Mesendoderm (in vitro differentiated cells): ENCODE results near the gene NUDT3.

Experiments
- DNase-seq: peaks from one replicate; pipeline ENCODE4 v3.0.0; 2013
- H2AK5ac ChIP-seq: 2 replicates; pipeline ENCODE4 v1.6.1; 2013; ENCODE audit warnings: low read length, inconsistent platforms
- H2BK120ac ChIP-seq: 2 replicates; pipeline ENCODE4 v1.6.1; 2013; ENCODE audit warnings: low read depth, mild to moderate bottlenecking, low read length, moderate library complexity, mixed read lengths
- H2BK15ac ChIP-seq: replicated peaks from 2 replicates; pipeline ENCODE4 v1.6.1; 2013; ENCODE audit warnings: low read depth, mild to moderate bottlenecking, moderate library complexity
- H2BK5ac ChIP-seq: 2 replicates; pipeline ENCODE4 v1.6.1; 2013; ENCODE audit warnings: low read length, inconsistent platforms
- H3K18ac ChIP-seq: 2 replicates; pipeline ENCODE4 v1.6.1; 2013; ENCODE audit warnings: mild to moderate bottlenecking, low read length, mixed read lengths
- H3K23ac ChIP-seq: one replicate; pipeline ENCODE4 v1.6.1; 2013; ENCODE audit warnings: low read length
- H3K27ac ChIP-seq: 2 replicates; pipeline ENCODE4 v1.5.1; 2013; ENCODE audit warnings: low read depth, mild to moderate bottlenecking, inconsistent platforms, low read length, moderate library complexity
- H3K27me3 ChIP-seq: 2 replicates; pipeline ENCODE4 v1.6.1; 2013; ENCODE audit warnings: low read length, control low read depth, mild to moderate bottlenecking, inconsistent platforms; ENCODE audit not compliant: insufficient read depth, poor library complexity
- H3K36me3 ChIP-seq: 2 replicates; pipeline ENCODE4 v1.6.1; 2013; ENCODE audit warnings: low read length, inconsistent platforms; ENCODE audit not compliant: control insufficient read depth, insufficient read depth
- H3K4ac ChIP-seq: one replicate; pipeline ENCODE4 v1.6.1; 2013; ENCODE audit warnings: low read depth, mild to moderate bottlenecking, low read length, moderate library complexity
- H3K4me1 ChIP-seq: 2 replicates; pipeline ENCODE4 v1.6.1; 2013; ENCODE audit warnings: low read depth, low read length, inconsistent platforms; ENCODE audit not compliant: control insufficient read depth
- H3K4me2 ChIP-seq: 2 replicates; pipeline ENCODE4 v1.6.1; 2013; ENCODE audit warnings: low read length
- H3K4me3 ChIP-seq: 2 replicates; pipeline ENCODE4 v1.5.1; 2013; ENCODE audit warnings: mild to moderate bottlenecking, low read length
- H3K56ac ChIP-seq: one replicate; pipeline ENCODE4 v1.6.1; 2013; ENCODE audit warnings: low read length
- H3K79me1 ChIP-seq: 2 replicates; pipeline ENCODE4 v1.6.1; 2013; ENCODE audit warnings: low read length, inconsistent platforms
- H3K79me2 ChIP-seq: 2 replicates; pipeline ENCODE4 v1.6.1; 2013; ENCODE audit warnings: mild to moderate bottlenecking, low read length; ENCODE audit not compliant: control insufficient read depth, insufficient read depth
- H3K9ac ChIP-seq: 2 replicates; pipeline ENCODE4 v1.6.1; 2013; ENCODE audit warnings: low read length, inconsistent platforms
- H4K5ac ChIP-seq: one replicate; pipeline ENCODE4 v1.6.1; 2013; ENCODE audit warnings: low read length
- H4K8ac ChIP-seq: one replicate; pipeline ENCODE4 v1.6.1; 2013; ENCODE audit warnings: low read depth, mild to moderate bottlenecking, control low read depth, low read length, moderate library complexity
- WGBS: extraction: QIAGEN DNeasy Blood & Tissue Kit; methylation state at CpG from one replicate; pipeline ENCODE4 v1.1.7; 2013; ENCODE audit warnings: low lambda C conversion rate, missing lambda C conversion rate; ENCODE audit not compliant: insufficient coverage; ENCODE audit errors: extremely low coverage; 5-methylcytosine and 5-hydroxymethylcytosine counted together

The NUDT3 gene

GRCh38 chr6:34436803-34437643 is 44.6 kb upstream of the NUDT3 start:
- no peak overlapping the region for H2AK5ac ChIP-seq
- H3K56ac ChIP-seq = no peak overlapping the region
- H3K27ac ChIP-seq = no peak overlapping the region
- H2BK5ac ChIP-seq = no peak overlapping the region
- H3K23ac ChIP-seq = no peak overlapping the region
- no peaks in the 10 kb centered on the region for H3K4me1 ChIP-seq
- no peak overlapping the region for H4K5ac ChIP-seq
- no peak for DNase-seq
- H3K27me3 ChIP-seq = no peaks in the 10 kb centered on the region
- H2BK15ac ChIP-seq = no peak overlapping the region
- no peaks in the 10 kb centered on the region for H3K79me2 ChIP-seq
- no peak overlapping the region for H3K9ac ChIP-seq
- H3K36me3 ChIP-seq = no peaks in the 10 kb centered on the region
- WGBS = no CpG with 5 or more reads among the region's 38 CpGs
- H3K4me3 ChIP-seq = no peak overlapping the region
- H4K8ac ChIP-seq = no peak overlapping the region
- H2BK120ac ChIP-seq = no peak overlapping the region
- H3K4me2 ChIP-seq = no peak overlapping the region
- no peaks in the 10 kb centered on the region for H3K79me1 ChIP-seq
- no peak overlapping the region for H3K18ac ChIP-seq
- H3K4ac ChIP-seq = no peak overlapping the region

DNA sequence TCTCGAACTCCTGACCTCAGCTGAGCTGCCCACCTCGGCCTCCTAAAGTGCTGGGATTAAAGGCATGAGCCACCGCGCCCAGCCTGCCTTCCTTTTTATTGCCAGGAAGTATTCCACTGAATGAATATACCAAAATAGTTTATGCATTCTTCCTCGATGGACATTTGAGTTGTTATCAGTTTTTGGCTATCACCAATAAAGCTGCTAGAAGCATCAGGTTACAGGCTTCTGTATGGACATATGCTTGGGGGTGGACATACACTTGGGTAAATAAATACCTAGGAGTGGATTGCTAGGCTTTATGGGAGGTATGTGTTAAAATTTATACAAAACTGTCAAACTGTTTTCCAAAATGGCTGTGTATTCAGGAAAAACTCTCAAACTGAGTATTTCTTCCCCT is 43.4 kb upstream of the NUDT3 start:
- Histone ChIP-seq H3K36me3 (no peaks in the 10 kb centered on the region), H3K9ac (no peak overlapping the region), H3K4me1 (no peaks in the 10 kb centered on the region), H3K79me2 (no peaks in the 10 kb centered on the region), H2BK5ac (no peak overlapping the region), H3K56ac (no peak overlapping the region), H3K23ac (no peak overlapping the region), H3K4me3 (no peak overlapping the region), H3K27me3 (no peaks in the 10 kb centered on the region), H3K4me2 (no peak overlapping the region), H3K79me1 (no peaks in the 10 kb centered on the region), H3K27ac (no peak overlapping the region), H4K5ac (no peak overlapping the region), H4K8ac (no peak overlapping the region), H2AK5ac (no peak overlapping the region), H3K18ac (no peak overlapping the region), H2BK120ac (no peak overlapping the region), H2BK15ac (no peak overlapping the region), H3K4ac (no peak overlapping the region)
- DNase-seq = no peak
- no CpG with 5 or more reads among the region's 5 CpGs for WGBS

DNA sequence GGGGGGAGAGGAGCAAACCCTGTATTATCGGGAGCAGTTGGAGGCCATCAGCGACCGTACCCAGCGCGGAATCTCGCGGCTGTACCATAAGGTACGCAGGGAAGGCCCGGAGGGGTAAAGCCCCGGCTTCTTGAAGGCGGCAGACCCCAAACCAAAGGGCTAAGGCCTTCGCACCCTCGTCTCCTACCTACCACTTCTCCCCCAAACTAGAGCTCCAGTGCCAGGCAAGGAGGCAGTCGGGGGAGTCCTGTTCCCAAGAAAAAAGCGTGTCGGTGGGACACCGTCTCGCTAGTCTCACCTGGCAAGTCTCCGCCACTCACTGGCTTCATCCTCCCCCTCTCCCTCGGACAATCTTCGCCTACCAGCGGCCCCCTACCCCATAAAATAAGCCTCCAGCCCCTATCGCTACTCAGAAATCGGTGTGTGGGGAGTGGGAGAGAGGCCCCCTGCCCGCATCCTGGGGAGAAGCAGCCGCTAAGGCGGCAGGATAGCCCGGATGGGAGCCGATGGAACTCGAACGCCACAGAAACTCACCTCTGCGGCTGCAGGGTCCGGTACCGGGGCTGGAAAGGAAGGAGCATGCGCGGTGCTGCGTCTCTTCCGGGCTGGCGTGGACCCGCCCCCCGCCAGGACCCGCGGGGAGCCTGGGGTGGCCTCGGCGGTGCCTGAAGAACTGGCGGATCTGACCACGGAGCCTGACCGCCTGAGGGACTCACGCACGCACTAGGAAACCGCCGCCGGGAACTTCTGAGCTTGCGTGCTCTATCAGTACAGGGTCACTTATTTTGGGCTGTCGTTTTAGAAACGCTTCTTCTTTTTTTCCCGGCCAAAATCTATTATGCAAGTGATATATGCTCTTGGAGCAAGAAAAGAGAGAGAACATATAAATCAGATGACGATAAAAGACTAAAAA is 33.3 kb upstream of the NUDT3 start, which contains the start of gene RPS10:
Gene RPS10, minus strand, starts transcription at position 572 of the 913 bp plus-strand sequence. CDS start 848 bp downstream, outside the sequence.
- DNase-seq = peak; percentile 94
- no CpG with 5 or more reads among the region's 58 CpGs for WGBS

GRCh38 chr6:34425132-34425497 is 32.6 kb upstream of the NUDT3 start:
- peak overlapping the region; percentile 97 for H3K4me2 ChIP-seq

More for the DNA sequence above, 33.3 kb upstream of the NUDT3 start, which contains the start of gene RPS10:
- Histone ChIP-seq H2BK15ac (no peak within 1 kb of the TSS), H3K56ac (peak within 1 kb of the TSS; percentile 98), H3K79me2 (peaks cover 32% of the 10 kb centered on the region), H4K8ac (no peak within 1 kb of the TSS), H3K23ac (peak within 1 kb of the TSS; percentile 85), H3K27ac (peak within 1 kb of the TSS; percentile 70), H3K4ac (peak within 1 kb of the TSS; percentile 75), H3K79me1 (peaks cover 14% of the 10 kb centered on the region), H3K4me2 (peak within 1 kb of the TSS; percentile 97), H3K18ac (peak within 1 kb of the TSS; percentile 91), H3K4me3 (peak within 1 kb of the TSS; percentile 92), H3K36me3 (peaks cover 25% of the 10 kb centered on the region), H2BK5ac (peak within 1 kb of the TSS; percentile 91), H3K9ac (peak within 1 kb of the TSS; percentile 100), H2BK120ac (no peak within 1 kb of the TSS), H2AK5ac (peak within 1 kb of the TSS; percentile 98), H3K4me1 (peaks cover 4% of the 10 kb centered on the region), H4K5ac (no peak within 1 kb of the TSS), H3K27me3 (no peaks in the 10 kb centered on the region)

GRCh38 chr6:34424200-34425131 is 32.0 kb upstream of the NUDT3 start:
- H4K8ac ChIP-seq = no peak overlapping the region
- WGBS = no CpG with 5 or more reads among the region's 19 CpGs
- H3K4me1 ChIP-seq = peaks cover 4% of the 10 kb centered on the region
- no peak overlapping the region for H2BK15ac ChIP-seq
- peak overlapping the region; percentile 97 for H3K4me2 ChIP-seq
- no peak overlapping the region for H2AK5ac ChIP-seq
- H3K4me3 ChIP-seq = peak overlapping the region; percentile 92
- no peaks in the 10 kb centered on the region for H3K27me3 ChIP-seq
- peak overlapping the region; percentile 100 for H3K9ac ChIP-seq
- peaks cover 32% of the 10 kb centered on the region for H3K79me2 ChIP-seq
- no peak overlapping the region for H4K5ac ChIP-seq
- peak overlapping the region; percentile 85 for H3K23ac ChIP-seq
- H3K4ac ChIP-seq = no peak overlapping the region
- H3K27ac ChIP-seq = no peak overlapping the region
- H3K56ac ChIP-seq = peak overlapping the region; percentile 98
- H2BK120ac ChIP-seq = no peak overlapping the region
- DNase-seq = peak; percentile 58
- H3K18ac ChIP-seq = no peak overlapping the region
- no peak overlapping the region for H2BK5ac ChIP-seq
- H3K36me3 ChIP-seq = peaks cover 28% of the 10 kb centered on the region
- peaks cover 16% of the 10 kb centered on the region for H3K79me1 ChIP-seq

More at GRCh38 chr6:34425132-34425497, 32.6 kb upstream of the NUDT3 start:
- Histone ChIP-seq H3K56ac (peak overlapping the region; percentile 98), H3K79me1 (peaks cover 15% of the 10 kb centered on the region), H3K18ac (peak overlapping the region; percentile 91), H2BK5ac (peak overlapping the region; percentile 91), H3K4me3 (peak overlapping the region; percentile 92), H3K4me1 (peaks cover 4% of the 10 kb centered on the region), H4K5ac (no peak overlapping the region), H3K27me3 (no peaks in the 10 kb centered on the region), H2AK5ac (peak overlapping the region; percentile 98), H3K4ac (no peak overlapping the region), H3K23ac (peak overlapping the region; percentile 85), H2BK15ac (no peak overlapping the region), H3K79me2 (peaks cover 32% of the 10 kb centered on the region), H3K27ac (peak overlapping the region; percentile 67), H3K9ac (peak overlapping the region; percentile 100), H4K8ac (no peak overlapping the region), H2BK120ac (no peak overlapping the region), H3K36me3 (peaks cover 27% of the 10 kb centered on the region)
- WGBS = no CpG with 5 or more reads among the region's 10 CpGs
- DNase-seq = no peak
